ENCODE results near the gene B3GNT5.

Gene B3GNT5

DNA sequence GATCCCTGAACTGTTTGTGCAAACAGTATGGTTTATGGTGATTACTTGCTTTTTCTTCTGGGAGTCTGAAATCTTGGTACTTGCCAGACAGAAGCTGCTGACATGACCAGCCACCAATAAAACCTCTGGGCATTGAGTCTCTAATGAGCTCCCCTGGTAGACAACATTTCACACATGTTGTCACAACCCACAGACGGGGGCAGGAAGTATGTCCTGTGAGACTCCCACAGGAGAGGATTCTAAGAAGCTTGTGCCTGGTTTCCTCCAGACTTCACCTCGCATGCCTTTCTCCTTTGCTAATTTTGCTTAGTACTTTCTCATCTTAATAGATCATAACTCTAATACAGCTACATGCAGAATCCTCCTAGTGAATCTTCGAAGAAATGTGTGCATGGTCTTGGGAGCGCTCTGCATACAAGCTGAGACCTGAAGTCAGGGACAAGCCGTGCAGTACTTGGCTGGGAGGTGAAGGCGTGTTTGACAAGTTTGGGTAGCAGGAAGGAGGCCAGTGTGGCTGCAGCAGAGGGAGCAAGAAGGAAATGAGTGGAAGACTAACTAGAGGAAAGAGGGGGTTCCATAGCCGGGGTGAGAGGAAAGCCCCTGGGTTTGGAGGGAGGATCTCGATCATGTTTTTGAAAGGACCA lies 49.0 kb downstream of the B3GNT5 start:
- H3K4me3 ChIP-seq (replicated peaks in 1 of 2; ENCODE audit: low read depth in 2 of 2, low read length in 2 of 2): no peak overlapping the region
- peak in 1 of 2 donors; percentile 41 for DNase-seq (ENCODE audit: low read depth in 2 of 2)
- TF ChIP-seq, protein P1, sequence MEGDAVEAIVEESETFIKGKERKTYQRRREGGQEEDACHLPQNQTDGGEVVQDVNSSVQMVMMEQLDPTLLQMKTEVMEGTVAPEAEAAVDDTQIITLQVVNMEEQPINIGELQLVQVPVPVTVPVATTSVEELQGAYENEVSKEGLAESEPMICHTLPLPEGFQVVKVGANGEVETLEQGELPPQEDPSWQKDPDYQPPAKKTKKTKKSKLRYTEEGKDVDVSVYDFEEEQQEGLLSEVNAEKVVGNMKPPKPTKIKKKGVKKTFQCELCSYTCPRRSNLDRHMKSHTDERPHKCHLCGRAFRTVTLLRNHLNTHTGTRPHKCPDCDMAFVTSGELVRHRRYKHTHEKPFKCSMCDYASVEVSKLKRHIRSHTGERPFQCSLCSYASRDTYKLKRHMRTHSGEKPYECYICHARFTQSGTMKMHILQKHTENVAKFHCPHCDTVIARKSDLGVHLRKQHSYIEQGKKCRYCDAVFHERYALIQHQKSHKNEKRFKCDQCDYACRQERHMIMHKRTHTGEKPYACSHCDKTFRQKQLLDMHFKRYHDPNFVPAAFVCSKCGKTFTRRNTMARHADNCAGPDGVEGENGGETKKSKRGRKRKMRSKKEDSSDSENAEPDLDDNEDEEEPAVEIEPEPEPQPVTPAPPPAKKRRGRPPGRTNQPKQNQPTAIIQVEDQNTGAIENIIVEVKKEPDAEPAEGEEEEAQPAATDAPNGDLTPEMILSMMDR (IDR thresholded peaks at IDR 0.05; ENCODE audit: low read depth, low read length): no peak

DNA sequence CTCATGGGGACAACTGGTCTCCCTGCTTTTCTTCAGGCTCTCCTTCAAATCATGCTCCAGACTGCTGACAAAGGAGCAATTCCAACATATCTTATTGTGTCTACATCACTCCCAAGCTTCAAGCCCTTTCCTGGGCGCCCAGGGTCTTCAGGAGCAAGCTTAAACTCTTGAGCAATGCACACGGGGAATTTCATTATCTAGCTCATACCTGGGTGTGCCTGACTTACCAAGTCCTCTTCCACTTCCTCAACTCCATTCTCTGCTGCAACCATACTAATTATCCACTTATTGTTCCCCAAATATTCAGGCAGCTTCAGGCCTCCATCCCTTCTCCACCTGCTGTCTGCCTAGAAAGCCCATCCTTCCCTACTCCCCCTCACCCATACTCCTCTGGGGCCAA lies 50.6 kb downstream of the B3GNT5 start:
- TF ChIP-seq, protein P1 (IDR thresholded peaks at IDR 0.05; ENCODE audit: low read depth, low read length): no peak

DNA sequence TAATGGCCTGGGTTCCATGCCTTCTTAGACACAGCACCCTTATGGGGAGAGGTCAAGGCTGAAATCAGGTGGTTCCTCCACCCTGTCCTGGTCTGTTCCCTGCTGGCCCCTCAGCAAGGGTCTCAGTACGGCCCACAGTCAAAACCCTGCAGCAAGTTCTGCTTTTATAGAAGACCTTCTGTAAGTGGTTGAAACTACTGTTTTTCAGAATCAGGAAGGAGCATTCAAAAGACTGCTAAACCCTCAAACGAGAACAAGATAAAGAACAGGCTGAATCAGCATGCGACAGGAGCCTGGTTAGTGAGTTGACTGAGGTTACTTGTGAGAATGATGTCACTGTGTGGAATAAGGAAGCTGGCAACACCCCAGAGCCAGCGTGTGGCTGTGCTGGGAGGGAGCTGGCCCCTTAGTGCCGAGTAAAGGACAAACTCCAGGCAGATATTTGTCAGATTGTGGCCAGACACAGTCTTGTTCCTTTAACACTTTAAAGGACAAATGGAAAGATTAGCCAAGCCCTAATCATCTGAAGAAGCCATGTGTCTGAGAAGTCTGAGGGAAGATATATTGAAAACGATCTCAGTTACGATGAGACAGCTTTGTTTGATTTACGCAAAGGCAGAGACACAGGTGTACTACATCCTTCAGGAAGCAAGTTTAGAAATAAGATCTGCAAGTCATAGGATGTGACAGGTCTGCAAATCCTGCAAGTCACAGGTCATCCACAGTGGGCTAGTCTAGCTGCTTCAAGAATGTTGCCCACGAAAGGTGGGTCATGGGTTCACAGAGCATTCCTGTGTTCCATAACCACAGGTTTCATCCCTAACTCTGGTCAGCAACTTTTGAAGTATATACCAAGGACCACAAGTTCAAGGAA lies 54.0 kb downstream of the B3GNT5 start:
- peak; percentile 69 to 70 for DNase-seq (ENCODE audit: low read depth in 2 of 2)
- no peak overlapping the region for H3K4me3 ChIP-seq (replicated peaks in 1 of 2; ENCODE audit: low read depth in 2 of 2, low read length in 2 of 2)
- TF ChIP-seq, protein P1 (IDR thresholded peaks at IDR 0.05; ENCODE audit: low read depth, low read length): no peak

More for the DNA sequence above, 50.6 kb downstream of the B3GNT5 start:
- no peak overlapping the region for H3K4me3 ChIP-seq (replicated peaks in 1 of 2; ENCODE audit: low read depth in 2 of 2, low read length in 2 of 2)
- no peak for DNase-seq (ENCODE audit: low read depth in 2 of 2)

DNA sequence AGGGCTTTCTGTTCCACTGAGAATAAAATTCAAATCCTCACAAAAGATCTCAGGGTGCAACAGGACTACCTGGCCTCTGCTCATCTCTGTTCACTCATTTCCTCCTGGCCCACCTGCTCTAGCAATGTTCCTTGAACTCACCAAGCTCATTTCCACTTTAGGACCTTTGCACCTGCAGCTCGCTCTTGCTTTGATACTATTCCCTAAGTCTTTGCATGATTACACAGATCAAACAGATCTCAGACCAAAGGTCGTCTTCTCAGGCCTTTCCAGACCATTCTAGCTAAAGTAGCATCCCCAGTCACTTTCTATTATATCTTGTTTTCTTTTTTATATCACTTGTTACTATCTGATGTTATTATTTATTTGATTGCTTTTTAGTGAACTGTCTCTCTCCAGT lies 54.7 kb downstream of the B3GNT5 start:
- TF ChIP-seq, protein P1 (IDR thresholded peaks at IDR 0.05; ENCODE audit: low read depth, low read length): no peak
- DNase-seq (ENCODE audit: low read depth in 2 of 2): no peak
- no peak overlapping the region for H3K4me3 ChIP-seq (replicated peaks in 1 of 2; ENCODE audit: low read depth in 2 of 2, low read length in 2 of 2)

DNA sequence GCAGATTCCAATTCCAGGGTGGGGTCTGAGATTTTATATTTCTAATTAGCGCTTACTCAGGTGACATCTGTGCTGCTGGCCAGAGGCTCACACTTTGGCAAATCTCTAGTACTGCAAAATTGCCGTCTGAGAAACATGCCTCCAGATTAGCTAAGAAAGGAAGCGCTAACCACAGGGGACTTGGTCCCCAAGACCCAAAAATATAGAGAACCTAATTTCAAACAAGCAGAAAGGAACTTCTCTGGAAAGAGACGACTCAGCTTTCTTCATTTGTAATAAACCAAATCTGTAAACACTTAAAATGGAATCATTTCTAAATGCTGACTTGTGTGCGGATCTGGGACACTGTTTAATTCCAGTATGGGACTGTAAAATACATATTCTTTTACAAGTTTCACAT lies 55.7 kb downstream of the B3GNT5 start:
- no peak for DNase-seq (ENCODE audit: low read depth in 2 of 2)
- TF ChIP-seq, protein P1 (IDR thresholded peaks at IDR 0.05; ENCODE audit: low read depth, low read length): no peak
- H3K4me3 ChIP-seq (replicated peaks in 1 of 2; ENCODE audit: low read depth in 2 of 2, low read length in 2 of 2): no peak overlapping the region

DNA sequence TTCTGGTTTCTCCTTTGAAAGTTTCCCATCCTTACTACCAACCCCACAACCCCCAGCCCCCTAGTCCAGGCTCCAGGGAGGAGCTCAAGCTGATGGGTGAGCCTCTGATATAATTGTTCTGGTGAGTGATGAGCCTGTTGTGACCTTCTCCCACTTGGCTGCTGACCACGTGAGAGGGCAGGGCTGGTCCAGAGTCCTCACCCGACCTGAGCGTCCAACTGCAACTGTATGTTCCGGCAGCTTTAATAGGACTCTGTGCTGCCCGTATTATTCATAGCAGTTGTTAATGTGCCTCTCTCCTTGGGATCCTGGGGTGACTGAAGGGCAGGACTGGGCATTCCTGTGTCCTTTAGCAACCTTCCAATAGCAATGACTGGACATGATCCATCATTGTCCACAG lies 56.2 kb downstream of the B3GNT5 start:
- TF ChIP-seq, protein P1 (IDR thresholded peaks at IDR 0.05; ENCODE audit: low read depth, low read length): no peak
- no peak overlapping the region for H3K4me3 ChIP-seq (replicated peaks in 1 of 2; ENCODE audit: low read depth in 2 of 2, low read length in 2 of 2)
- no peak for DNase-seq (ENCODE audit: low read depth in 2 of 2)
